HFF-Myc (cell line): Measurements from ENCODE around the gene PYHIN1.

ENCODE experiments used
- DNase-seq: peaks from one replicate; pipeline ENCODE4 v3.0.0-alpha.2; 2011; ENCODE audit warnings: low read depth; ENCODE audit errors: extremely low read depth
- H3K4me3 ChIP-seq: replicated peaks from 2 replicates; pipeline ENCODE4 v1.5.1; 2011; ENCODE audit warnings: low read depth, mild to moderate bottlenecking, control low read depth, low read length
- TF ChIP-seq, protein P1 (sequence below): IDR thresholded peaks from 2 replicates; pipeline ENCODE4 v1.5.1; 2012; ENCODE audit warnings: mild to moderate bottlenecking, low read depth, low read length, control low read depth; ENCODE audit errors: missing control alignments

PYHIN1 gene

GRCh38 chr1:158992787-158993312 is 61.5 kb downstream of the PYHIN1 start:
- H3K4me3 ChIP-seq = no peak overlapping the region
- TF ChIP-seq, protein P1, sequence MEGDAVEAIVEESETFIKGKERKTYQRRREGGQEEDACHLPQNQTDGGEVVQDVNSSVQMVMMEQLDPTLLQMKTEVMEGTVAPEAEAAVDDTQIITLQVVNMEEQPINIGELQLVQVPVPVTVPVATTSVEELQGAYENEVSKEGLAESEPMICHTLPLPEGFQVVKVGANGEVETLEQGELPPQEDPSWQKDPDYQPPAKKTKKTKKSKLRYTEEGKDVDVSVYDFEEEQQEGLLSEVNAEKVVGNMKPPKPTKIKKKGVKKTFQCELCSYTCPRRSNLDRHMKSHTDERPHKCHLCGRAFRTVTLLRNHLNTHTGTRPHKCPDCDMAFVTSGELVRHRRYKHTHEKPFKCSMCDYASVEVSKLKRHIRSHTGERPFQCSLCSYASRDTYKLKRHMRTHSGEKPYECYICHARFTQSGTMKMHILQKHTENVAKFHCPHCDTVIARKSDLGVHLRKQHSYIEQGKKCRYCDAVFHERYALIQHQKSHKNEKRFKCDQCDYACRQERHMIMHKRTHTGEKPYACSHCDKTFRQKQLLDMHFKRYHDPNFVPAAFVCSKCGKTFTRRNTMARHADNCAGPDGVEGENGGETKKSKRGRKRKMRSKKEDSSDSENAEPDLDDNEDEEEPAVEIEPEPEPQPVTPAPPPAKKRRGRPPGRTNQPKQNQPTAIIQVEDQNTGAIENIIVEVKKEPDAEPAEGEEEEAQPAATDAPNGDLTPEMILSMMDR = no peak
- no peak for DNase-seq

- H3K4me3 ChIP-seq = no peak overlapping the region
- TF ChIP-seq, protein P1 = no peak
- DNase-seq = no peak
Measured at GRCh38 chr1:158996998-158997397, 65.6 kb downstream of the PYHIN1 start.

- H3K4me3 ChIP-seq = peak overlapping the region; percentile 48
- TF ChIP-seq, protein P1 = no peak
- no peak for DNase-seq
Measured at GRCh38 chr1:158998037-158998780, 66.9 kb downstream of the PYHIN1 start.

DNA sequence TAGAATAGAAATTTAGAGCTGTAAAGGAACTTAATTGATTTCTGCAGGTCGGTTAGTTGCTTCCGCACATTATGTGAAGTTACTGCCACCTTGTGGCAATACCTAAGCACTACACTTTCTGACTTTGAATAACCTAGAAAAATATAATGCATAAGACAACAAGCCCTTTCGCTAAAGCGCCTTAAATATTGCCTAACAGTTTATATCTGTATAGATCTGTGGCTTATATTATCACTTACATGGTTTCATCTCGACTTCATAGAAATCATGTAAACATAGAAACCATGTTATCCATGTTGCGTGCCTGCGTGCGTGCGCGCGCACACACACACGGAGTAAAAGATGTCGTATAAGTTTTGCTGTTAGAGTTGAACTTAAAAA is 67.4 kb downstream of the PYHIN1 start:
- DNase-seq = no peak
- TF ChIP-seq, protein P1 = peak; percentile 71
- H3K4me3 ChIP-seq = peak overlapping the region; percentile 48

DNA sequence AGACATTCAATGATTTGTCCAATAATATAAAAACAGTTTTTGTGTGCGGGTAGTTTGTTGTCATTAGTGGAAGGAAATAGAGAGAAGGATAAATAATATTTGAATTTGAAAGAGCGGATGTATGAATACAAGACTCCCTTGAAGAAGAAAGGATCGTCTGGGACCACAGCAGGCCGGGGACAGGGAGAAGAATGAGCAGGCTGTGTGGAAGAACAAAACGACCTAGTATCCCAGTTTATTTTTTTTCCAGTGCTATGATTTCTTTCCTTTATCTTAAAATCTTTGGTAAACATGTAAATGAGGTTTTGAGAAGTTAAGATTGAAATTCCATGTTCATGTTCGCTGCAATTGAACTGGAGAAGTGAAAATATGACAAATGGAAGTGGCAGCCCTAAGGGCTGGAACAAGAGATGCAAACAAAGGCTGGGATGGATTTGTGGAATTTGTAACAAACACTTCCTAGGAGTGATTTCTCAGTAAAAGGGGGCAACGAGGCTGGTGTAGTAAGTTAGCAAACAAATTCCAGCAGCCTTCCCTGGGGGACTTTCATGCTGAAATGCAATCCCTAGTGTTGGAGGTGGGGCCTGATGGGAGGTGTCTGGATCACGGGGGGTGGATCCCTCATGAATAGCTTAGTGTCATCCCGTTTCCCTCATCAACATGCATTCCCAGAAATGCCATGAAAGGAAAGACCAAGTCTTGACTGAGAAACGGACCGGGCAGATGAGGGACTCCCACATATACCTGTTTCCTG is 68.1 kb downstream of the PYHIN1 start:
- TF ChIP-seq, protein P1 = no peak
- DNase-seq = peak; percentile 92
- peak overlapping the region; percentile 48 for H3K4me3 ChIP-seq

DNA sequence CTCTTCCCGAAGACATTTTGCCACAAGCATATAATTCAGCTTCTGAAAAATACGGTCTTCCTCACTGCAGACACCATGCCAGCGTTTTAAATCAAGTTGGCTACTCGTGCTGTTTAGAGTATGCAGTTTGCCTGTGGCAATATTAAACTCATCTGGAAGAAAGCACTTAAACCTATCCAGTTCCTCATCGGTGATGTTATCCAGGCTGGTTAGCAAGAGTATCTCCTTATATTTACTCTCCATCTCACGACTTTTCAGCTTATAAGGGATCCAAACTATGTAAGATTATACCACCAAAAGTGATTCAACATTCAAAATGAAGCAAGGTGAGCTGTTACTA is 68.7 kb downstream of the PYHIN1 start:
- peak overlapping the region; percentile 48 for H3K4me3 ChIP-seq
- TF ChIP-seq, protein P1 = no peak
- no peak for DNase-seq
